A673 (cell line): ENCODE data around the gene ZNRD2. TPM values are rescaled to one million over a fixed set of nuclear protein-coding genes. Genes with fewer than 3 reads are reported as not detected.
A peak's percentile ranks its signal among the peaks of the same experiment; 100 is the strongest.

ENCODE experiments used
- BruUV-seq: library from RNA; stranded (reverse); fragments of 400-500 nt; replicated peaks from 2 replicates; lab custom pipeline; 2021; lab: Mats Ljungman, UMichigan
- CTCF ChIA-PET: fragments of 300-600 bp; sonication (Branson Sonifier 250); formaldehyde crosslinking; loops from one replicate; lab custom pipeline; 2022; ENCODE audit warnings: antibody characterized with exemption; lab: Charles Lee
- POLR2A ChIA-PET: fragments of 300-600 bp; sonication (Branson Sonifier 250); formaldehyde crosslinking; loops from one replicate; lab custom pipeline; 2022; ENCODE audit warnings: antibody characterized with exemption; ENCODE audit not compliant: low non-redundant PET; lab: Charles Lee
- DNase-seq: peaks from one replicate; pipeline ENCODE4 v3.0.0-alpha.2; 2015; ENCODE audit warnings: low spot score
- H3K27ac ChIP-seq: fragments of 200-600 bp; sonication (generic); 2 replicates; pipeline ENCODE4 v1.5.1; 2016; ENCODE audit warnings: mixed run types, low read depth, mild to moderate bottlenecking, mixed read lengths, antibody characterized with exemption, low read length; ENCODE audit not compliant: poor library complexity, severe bottlenecking
- H3K27me3 ChIP-seq: fragments of 200-600 bp; sonication (generic); replicated peaks from 2 replicates; pipeline ENCODE4 v1.6.1; 2017; ENCODE audit warnings: mixed run types, low read depth, mild to moderate bottlenecking, mixed read lengths, antibody characterized with exemption, low read length; ENCODE audit not compliant: insufficient read depth, poor library complexity
- H3K36me3 ChIP-seq: fragments of 200-600 bp; sonication (generic); 2 replicates; pipeline ENCODE4 v1.6.1; 2016; ENCODE audit warnings: mixed run types, mild to moderate bottlenecking, mixed read lengths, antibody characterized with exemption, low read length; ENCODE audit not compliant: insufficient read depth, poor library complexity, severe bottlenecking
- H3K4me1 ChIP-seq: fragments of 200-600 bp; sonication (generic); 2 replicates; pipeline ENCODE4 v1.6.1; 2017; ENCODE audit warnings: mixed run types, mild to moderate bottlenecking, mixed read lengths, antibody characterized with exemption, low read length; ENCODE audit not compliant: insufficient read depth, poor library complexity, severe bottlenecking
- H3K4me3 ChIP-seq: fragments of 200-600 bp; sonication (generic); 2 replicates; pipeline ENCODE4 v1.5.1; 2016; ENCODE audit warnings: low read depth, mixed run types, mild to moderate bottlenecking, mixed read lengths, low read length; ENCODE audit not compliant: poor library complexity, severe bottlenecking
- H3K9me3 ChIP-seq: fragments of 200-600 bp; sonication (generic); 2 replicates; pipeline ENCODE4 v1.6.1; 2016; ENCODE audit warnings: mixed run types, low read depth, mild to moderate bottlenecking, mixed read lengths, antibody characterized with exemption, low read length; ENCODE audit not compliant: poor library complexity, severe bottlenecking
- EZH2 ChIP-seq: fragments of 200-600 bp; sonication (generic); IDR thresholded peaks from 2 replicates; pipeline ENCODE4 v1.6.1; 2017; ENCODE audit warnings: borderline replicate concordance, low read depth, mild to moderate bottlenecking, mixed read lengths, antibody characterized with exemption, low read length; ENCODE audit not compliant: poor library complexity, severe bottlenecking
- intact Hi-C: fragments of 100-400 bp; cut with micrococcal nuclease; formaldehyde crosslinking; loops from one replicate; pipeline ENCODE4 v1.10.0; 2022; ENCODE audit not compliant: unreplicated experiment
- total RNA-seq: library from RNA; stranded (reverse); gene quantifications from 2 replicates; pipeline ENCODE4 v1.2.3, GENCODE V29; 2021
- TF ChIP-seq, protein P1 (sequence below): fragments of 300-800, 200-600 bp; sonication (generic); conservative IDR thresholded peaks from 2 replicates; pipeline ENCODE4 v1.5.1; 2017; ENCODE audit warnings: low read depth, mild to moderate bottlenecking, antibody characterized with exemption, low read length, moderate library complexity, mixed read lengths

Gene ZNRD2
- total RNA-seq, 1 experiment from 2014 or later: 98.9 TPM

- POLR2A ChIA-PET: interaction anchor here (0.5 kb wide), 1 partner anchor 24 kb away, joined by 8 read pairs; no protein-coding TSS in a partner anchor
These were observed 40.7 kb upstream of the ZNRD2 start for GRCh38 chr11:65529475-65530156.

GRCh38 chr11:65530157-65530496 lies 40.1 kb upstream of the ZNRD2 start:
- no peak for DNase-seq
- no peak for TF ChIP-seq EZH2
- TF ChIP-seq, protein P1, sequence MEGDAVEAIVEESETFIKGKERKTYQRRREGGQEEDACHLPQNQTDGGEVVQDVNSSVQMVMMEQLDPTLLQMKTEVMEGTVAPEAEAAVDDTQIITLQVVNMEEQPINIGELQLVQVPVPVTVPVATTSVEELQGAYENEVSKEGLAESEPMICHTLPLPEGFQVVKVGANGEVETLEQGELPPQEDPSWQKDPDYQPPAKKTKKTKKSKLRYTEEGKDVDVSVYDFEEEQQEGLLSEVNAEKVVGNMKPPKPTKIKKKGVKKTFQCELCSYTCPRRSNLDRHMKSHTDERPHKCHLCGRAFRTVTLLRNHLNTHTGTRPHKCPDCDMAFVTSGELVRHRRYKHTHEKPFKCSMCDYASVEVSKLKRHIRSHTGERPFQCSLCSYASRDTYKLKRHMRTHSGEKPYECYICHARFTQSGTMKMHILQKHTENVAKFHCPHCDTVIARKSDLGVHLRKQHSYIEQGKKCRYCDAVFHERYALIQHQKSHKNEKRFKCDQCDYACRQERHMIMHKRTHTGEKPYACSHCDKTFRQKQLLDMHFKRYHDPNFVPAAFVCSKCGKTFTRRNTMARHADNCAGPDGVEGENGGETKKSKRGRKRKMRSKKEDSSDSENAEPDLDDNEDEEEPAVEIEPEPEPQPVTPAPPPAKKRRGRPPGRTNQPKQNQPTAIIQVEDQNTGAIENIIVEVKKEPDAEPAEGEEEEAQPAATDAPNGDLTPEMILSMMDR: peak; percentile 23; the same call in 1 of the 2 replicates

More at GRCh38 chr11:65529475-65530156, 40.7 kb upstream of the ZNRD2 start:
- Histone ChIP-seq H3K27me3 (no peaks in the 10 kb centered on the region), H3K27ac (no peak overlapping the region), H3K9me3 (no peaks in the 10 kb centered on the region), H3K36me3 (peaks cover 42% of the 10 kb centered on the region), H3K4me1 (peaks cover 8% of the 10 kb centered on the region), H3K4me3 (no peak overlapping the region)
- DNase-seq: no peak
- intact Hi-C loops: no loop called here
- BruUV-seq: no TSS peak
- TF ChIP-seq EZH2: no peak
- TF ChIP-seq, protein P1: no peak
- CTCF ChIA-PET: no interaction called here

GRCh38 chr11:65532388-65533064 lies 37.8 kb upstream of the ZNRD2 start:
- no peak for TF ChIP-seq EZH2
- TF ChIP-seq, protein P1: no peak
- BruUV-seq: no TSS peak
- intact Hi-C loops: no loop called here

More at GRCh38 chr11:65530157-65530496, 40.1 kb upstream of the ZNRD2 start:
- intact Hi-C loops: no loop called here
- BruUV-seq: no TSS peak
- Histone ChIP-seq H3K27ac (no peak overlapping the region), H3K4me1 (peaks cover 8% of the 10 kb centered on the region), H3K27me3 (no peaks in the 10 kb centered on the region), H3K9me3 (no peaks in the 10 kb centered on the region), H3K4me3 (no peak overlapping the region), H3K36me3 (peaks cover 42% of the 10 kb centered on the region)
- CTCF ChIA-PET: no interaction called here
- POLR2A ChIA-PET: interaction anchor here (0.5 kb wide), 1 partner anchor 24 kb away, joined by 8 read pairs; no protein-coding TSS in a partner anchor

More at GRCh38 chr11:65532388-65533064, 37.8 kb upstream of the ZNRD2 start:
- ChIA-PET POLR2A (no interaction called here), CTCF (no interaction called here)
- H3K4me1 ChIP-seq: no peaks in the 10 kb centered on the region
- no peaks in the 10 kb centered on the region for H3K27me3 ChIP-seq
- no peaks in the 10 kb centered on the region for H3K9me3 ChIP-seq
- no peak for DNase-seq
- H3K4me3 ChIP-seq: no peak overlapping the region
- H3K27ac ChIP-seq: no peak overlapping the region
- H3K36me3 ChIP-seq: peaks cover 47% of the 10 kb centered on the region
